Left renal pelvis (tissue), 4 donors: ENCODE results near the gene ADAMTS1. TPM values are rescaled to one million over a fixed set of nuclear protein-coding genes. Genes with fewer than 3 reads are reported as not detected.

Experiments
- DNase-seq, 4 donors: peaks; one replicate each; pipeline ENCODE4 v3.0.0-alpha.2; 2013; ENCODE audit warnings: low read depth in 4 of 4, low spot score in 3 of 4
- polyA plus RNA-seq, 4 donors: library from polyadenylated mRNA; unstranded; fragments of 120-200 nt; gene quantifications; one replicate each; pipeline ENCODE4 v1.2.1, GENCODE V29; 2013; ENCODE audit not compliant: insufficient read length in 4 of 4

The ADAMTS1 gene
- polyA plus RNA-seq, 4 donors = 91.9 to 102 (median 98.0) TPM

DNA sequence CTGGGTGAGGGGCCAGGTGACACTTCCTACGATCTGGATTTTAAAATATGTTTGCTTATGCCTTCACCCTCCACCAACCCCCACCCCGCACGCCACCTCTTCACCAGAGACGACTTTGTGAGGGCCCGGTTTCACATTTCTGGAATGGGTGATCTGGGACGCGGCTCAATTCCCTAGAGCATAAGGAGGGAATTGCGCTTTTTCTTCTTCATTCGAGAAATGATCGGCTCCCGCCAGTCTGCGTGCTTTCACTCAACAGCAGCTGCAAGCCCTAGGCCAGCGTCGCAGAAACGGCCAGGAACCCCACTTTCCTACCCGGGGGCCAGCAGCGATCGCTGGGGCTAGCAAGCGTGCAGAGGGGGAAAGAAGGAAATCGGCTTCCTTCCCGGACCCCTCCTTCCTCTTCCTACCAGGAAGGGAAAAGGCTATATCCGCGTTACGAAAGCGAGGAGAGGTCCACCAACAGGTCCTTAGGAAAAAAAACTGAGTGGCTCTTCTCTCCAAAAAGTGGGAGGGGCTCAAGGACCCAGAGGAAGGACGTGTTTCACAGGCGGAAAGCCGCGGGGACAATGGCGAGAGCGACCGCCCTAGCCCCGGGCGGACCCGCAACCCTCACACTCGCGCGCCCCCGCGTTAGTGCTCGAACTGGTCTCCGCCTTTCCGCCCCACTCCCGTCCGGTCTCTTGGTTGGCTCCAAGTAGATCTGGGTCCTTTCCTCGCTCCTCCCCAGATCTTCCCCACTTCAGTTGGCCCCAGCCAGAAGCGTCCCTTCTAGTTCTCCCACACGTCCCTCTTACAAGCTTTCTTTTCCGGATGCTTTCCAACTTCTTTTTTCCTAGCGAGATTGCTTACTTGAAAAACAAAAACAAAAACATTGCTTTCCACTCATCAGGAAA is 1.1 kb upstream of the ADAMTS1 start:
- peak; percentile 73 to 81 (median 78) for DNase-seq

DNA sequence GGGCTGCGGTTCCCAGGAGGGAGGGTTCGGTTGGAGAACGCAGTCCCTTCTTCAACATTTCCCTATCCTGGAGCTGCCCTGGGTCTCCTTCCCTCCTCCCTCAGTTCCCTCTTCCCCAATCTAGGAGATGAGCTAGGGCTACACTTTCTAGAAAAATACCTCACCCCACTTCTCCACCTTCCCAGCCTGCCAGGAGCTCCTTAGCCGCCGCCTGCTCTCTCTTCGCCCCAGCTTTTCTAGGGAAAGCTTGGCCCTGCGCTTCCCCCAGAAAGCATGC is 488 bp upstream of the ADAMTS1 start:
- DNase-seq = no peak

DNA sequence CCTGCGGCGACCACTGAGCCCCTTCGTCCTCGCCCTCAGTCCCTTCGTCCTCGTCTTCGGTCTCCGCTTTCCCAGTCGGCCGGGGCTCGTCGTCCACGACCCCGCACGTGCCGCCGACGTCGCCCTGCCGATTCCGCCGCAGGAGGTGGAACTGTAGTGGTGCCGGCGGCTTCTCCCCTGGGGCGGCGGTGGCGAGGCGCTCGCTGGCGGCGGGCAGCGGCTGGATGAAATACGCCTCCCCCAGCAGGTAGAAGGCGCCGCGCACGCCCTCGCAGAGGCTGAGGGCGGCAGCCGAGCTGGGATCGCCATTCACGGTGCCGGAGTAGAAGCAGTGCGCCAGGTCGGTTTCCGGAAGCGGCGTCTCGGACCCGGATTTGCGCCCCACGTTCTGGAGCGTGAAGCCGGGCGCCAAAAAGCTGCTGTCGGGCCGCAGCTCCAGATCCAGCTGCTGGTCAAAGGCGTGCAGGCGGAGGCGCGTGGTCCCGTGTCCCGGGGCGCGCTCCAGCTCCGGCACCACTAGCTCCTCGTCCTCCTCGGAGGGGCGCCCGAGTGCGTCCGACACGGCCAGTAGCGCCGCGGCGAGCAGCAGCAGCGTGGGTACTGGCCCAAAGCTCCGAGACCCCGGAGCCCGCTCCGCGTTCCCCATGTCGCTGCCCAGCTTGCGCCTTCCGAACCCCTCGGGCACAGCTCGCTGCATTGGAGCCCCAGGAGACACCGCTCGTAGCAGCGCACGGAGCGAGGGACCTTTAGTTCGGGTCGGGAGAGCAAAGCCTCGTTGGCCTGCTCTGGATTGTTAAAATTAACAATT is 747 bp downstream of the ADAMTS1 start:
- DNase-seq = peak in 2 of 4 donors; percentile 29 to 33

- no peak for DNase-seq
These were observed 1.3 kb downstream of the ADAMTS1 start for GRCh38 chr21:26843933-26844257.

DNA sequence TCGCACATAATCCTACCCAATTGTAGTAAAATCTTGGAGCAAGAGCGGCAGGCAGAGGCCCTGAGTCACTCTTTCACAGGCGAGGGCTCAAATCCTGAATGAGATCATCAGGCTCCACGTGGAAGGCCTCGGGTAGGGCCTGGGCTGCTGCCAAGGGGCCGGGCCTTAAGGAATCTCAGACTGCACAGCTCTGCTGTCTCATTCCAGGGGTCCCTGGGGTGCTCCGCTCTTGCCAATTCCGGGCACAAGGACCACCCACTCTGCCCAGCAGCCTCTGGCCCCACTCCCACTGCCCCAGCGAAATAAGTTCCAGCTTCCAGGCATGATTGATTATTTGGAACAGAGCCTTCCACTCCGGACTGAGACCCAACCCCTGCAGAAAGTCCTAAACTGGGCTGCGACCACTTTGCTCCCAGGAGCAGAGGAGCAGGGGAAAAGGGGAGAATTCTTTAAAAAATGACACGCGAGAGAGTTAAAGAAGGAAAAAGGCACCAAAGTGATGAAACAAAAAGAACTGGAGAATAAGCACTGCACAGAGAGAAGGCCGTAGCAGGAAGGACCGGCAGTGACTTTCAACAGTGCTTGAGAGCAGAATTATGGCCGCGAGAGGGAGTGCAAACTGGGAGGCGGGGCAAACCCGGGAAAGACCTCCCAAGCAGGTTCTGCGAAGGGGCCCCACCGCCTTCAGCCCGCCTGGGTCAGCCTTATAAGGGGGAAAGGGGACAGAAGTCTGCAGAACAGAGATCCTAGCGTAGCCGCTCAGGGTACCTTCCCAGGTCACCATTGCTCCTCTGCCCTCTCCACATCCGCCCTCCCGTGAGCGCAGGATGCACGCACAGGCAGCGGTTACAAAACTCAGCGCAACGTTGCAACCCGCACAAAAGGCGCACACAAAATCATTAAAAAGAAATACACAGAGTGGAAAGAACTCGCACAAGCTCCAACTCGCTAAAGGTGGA is 2.0 kb downstream of the ADAMTS1 start:
- DNase-seq = peak; percentile 73 to 79 (median 78)

DNA sequence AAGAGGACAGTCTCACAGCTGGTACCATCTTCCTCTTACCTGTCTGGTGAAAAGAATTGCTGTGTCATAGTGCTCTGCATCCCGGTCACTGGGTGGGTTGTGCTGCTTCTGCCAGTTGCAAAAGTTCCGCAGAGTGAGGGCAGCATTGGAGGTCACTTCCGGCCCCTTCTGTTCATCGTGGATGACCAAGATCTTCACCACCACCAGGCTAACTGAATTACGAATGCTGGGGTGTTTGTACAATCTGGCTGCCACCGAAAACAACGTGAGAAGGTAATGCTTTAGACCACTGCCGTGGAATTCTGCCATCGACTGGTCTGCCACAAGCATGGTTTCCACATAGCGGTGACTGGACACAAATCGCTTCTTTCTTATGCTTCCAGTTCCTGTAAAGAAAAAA is 2.9 kb downstream of the ADAMTS1 start:
- no peak for DNase-seq

DNA sequence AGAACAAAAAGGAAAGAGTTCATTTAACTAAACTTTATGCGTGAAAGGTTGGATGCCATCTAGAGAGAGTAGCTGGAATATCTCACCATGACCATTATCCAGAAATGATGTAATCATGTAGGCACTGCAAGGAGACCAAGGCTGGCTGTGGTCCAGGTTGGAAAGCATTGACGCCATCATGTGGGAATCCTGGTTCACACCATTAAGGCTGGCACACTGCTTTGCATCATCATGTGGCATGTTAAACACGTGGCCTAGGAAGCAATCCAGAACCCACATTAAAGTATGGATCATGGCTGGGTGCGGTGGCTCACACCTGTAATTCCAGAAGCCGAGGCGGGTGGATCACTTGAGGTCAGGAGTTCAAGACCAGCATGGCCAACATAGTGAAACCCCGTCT is 4.3 kb downstream of the ADAMTS1 start:
- no peak for DNase-seq

- DNase-seq = no peak
These were observed 5.0 kb downstream of the ADAMTS1 start for GRCh38 chr21:26840201-26840600.

DNA sequence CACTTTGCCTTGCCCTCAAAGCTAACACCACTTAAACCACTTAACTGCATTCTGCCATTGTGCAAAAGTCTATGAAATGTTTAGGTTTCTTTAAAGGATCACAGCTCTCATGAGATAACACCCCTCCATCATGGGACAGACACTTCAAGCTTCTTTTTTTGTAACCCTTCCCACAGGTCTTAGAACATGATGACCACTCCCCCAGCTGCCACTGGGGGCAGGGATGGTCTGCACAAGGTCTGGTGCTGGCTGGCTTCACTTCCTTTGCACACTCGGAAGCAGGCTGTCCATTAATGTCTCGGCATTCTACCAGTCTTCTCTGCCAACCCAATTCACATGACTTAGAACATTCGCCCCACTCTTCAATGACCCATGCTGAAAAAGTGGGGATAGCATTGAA is 7.7 kb downstream of the ADAMTS1 start:
- DNase-seq = no peak

DNA sequence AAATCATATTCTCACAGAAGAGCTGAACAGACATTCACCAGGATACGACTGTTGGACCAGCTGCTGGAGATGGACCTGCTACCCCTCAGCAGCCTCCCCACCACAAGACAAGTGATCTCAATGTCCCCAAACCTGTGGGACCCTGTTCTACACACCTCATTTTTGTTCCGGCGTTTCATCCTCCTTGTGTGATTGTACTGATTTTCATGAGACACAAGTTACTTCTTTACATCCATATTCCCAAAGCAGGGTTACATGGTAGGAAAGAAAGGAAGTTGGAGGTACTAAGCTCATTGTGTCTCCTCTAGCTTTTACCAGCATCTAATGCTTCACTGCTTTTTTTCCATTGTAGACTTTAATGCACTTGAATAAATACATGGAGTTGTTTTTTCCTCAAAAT is 8.7 kb downstream of the ADAMTS1 start:
- no peak for DNase-seq

GRCh38 chr21:26835714-26836265 is 9.4 kb downstream of the ADAMTS1 start:
- no peak for DNase-seq

- DNase-seq = no peak
These were observed 10.0 kb downstream of the ADAMTS1 start for GRCh38 chr21:26835027-26835713.

DNA sequence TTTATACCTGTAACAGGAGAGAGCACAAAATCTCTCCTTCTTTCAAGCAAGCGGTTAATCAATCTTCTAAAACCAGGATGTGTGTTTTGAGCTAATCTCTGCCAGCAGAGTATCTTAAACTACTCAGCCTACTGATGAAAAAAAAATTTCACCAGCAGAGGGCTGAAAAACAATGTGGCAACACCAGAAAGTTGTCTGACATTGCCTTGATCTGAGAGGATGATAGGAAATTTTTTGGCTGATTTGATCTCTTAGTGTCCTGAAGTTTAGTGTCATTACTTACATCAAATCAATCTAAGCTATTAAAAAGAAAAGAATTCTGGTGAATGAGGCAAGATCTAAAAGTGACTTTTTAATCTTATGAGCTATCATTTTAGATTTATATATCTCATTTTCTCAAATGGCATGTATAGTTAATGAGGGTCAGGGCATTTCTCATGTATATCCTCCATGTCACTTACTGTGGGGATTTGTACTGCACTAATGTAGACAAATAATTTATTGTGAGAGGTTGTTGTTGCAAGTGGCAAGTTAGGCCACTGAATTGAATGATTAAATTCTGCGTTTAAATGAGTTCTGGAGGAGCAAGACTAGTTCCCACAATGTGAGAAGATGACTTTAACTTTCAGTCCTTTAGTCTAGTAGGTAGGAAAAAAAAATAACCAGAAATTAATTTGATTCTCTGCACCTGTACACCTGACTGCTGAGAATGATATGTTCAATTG is 10.9 kb downstream of the ADAMTS1 start:
- DNase-seq = no peak

GRCh38 chr21:26833460-26833939 is 11.7 kb downstream of the ADAMTS1 start:
- DNase-seq = no peak

GRCh38 chr21:26833011-26833410 is 12.2 kb downstream of the ADAMTS1 start:
- no peak for DNase-seq

DNA sequence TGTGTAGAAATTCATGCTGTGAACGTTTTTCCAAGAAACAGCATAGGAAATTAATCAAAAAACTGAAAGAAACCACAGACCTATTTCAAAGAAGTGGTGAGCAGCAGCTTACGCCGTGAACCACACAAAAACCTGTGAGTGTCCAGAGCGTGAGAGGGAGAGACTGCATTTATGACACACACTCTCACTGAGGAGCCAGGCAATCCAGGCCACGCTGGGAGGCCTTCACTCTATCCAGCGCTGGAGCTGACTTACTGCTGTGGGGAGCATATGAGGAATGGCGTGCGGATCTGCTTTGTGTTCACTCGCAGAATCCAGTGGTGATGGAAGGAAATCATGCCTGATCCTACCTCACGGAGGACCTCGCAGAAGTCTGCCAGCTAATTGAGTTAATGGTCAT is 12.7 kb downstream of the ADAMTS1 start:
- DNase-seq = no peak

DNA sequence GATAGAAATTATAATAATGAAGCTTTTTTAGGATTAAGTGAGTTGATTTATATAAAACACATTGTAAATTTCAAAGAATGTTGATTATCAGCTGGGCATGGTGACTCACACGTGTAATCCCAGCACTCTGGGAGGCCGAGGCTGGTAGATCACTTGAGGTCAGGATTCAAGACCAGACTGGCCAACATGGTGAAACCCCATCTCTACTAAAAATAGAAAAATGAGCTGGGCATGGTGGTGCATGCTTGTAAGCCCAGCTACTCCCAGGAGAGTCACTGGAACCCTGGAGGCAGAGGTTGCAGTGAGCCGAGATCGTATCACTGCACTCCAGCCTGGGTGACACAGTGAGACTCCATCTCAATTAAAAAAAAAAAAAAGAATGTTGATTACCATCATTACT is 18.4 kb downstream of the ADAMTS1 start:
- DNase-seq = no peak

DNA sequence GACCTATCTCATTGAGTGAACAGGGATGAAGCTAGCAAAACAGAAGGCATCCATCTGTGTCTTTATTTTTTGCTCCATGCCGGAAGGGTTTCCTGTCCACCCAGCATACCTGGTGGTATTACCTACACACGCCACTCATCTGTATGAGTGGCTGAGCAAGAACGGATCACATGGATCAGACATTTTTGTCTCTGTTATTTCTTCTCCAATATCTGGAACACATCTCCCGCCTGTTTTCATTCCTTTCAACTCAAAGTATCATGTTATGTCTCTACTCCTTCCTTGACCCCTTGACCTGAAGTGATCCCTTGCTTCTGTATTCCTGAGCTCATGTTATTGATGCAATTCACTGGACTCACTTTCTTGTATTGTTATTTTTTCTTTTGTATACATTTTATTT is 24.7 kb downstream of the ADAMTS1 start:
- DNase-seq = no peak

- DNase-seq = no peak
These were observed 25.4 kb downstream of the ADAMTS1 start for GRCh38 chr21:26819740-26820324.
